Stimulated activated naive B cell treated with anti-CD40 and anti-IgM and Interleukin-4, amounts not matched to agents 10 μg/mL and 1 μg/mL and 100 μg/mL, for 72 hours (primary cell): ENCODE measurements around the gene MYL12A.

Experiments
- ATAC-seq, 2 donors: fragments of 150-1000 bp; cut with Tn5 transposase; replicated peaks; 2 replicates each; pipeline ENCODE4 v1.10.0; 2021; ENCODE audit warnings: moderate library complexity in 1 of 2
- DNase-seq: peaks from one replicate; pipeline ENCODE4 v3.0.0; 2021
- H3K27ac Mint-ChIP-seq: one replicate; pipeline ENCODE4 v1.8.0; 2022; ENCODE audit warnings: mild to moderate bottlenecking, mixed read lengths
- H3K27me3 Mint-ChIP-seq, 2 donors: one replicate each; pipeline ENCODE4 v1.8.0; 2022; ENCODE audit warnings: mixed read lengths in 2 of 2
- H3K36me3 Mint-ChIP-seq, 2 donors: one replicate each; pipeline ENCODE4 v1.8.0; 2022; ENCODE audit warnings: mixed read lengths in 2 of 2, mild to moderate bottlenecking in 1 of 2
- H3K4me1 Mint-ChIP-seq, 2 donors: one replicate each; pipeline ENCODE4 v1.8.0; 2022; ENCODE audit warnings: mixed read lengths in 2 of 2, mild to moderate bottlenecking in 1 of 2
- H3K4me3 Mint-ChIP-seq, 2 donors: one replicate each; pipeline ENCODE4 v1.8.0; 2022; ENCODE audit warnings: mild to moderate bottlenecking in 2 of 2, mixed read lengths in 2 of 2, moderate library complexity in 1 of 2
- H3K9me3 Mint-ChIP-seq, 2 donors: one replicate each; pipeline ENCODE4 v1.8.0; 2022; ENCODE audit warnings: mixed read lengths in 2 of 2, mild to moderate bottlenecking in 1 of 2

Gene MYL12A

DNA sequence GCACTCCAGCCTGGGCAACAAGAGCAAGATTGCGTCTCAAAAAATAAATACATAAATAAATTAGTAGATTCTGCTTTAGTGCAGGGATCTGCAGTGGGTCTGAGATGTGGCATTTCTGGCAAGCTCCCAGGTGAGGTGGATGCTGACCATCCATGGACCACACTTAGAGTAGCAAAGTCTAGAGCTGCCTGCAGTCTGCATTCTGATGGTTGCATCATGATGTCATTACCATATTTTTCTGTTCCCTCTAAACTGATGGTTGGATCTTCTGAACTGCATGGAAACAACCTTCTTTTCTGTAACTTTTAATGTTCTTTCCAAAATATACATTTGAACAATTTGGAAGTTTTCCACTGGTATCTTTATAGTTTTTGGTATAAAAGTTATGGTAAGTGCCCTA, 57.2 kb downstream of the MYL12A start:
- DNase-seq = no peak
- Mint-ChIP-seq H3K9me3 (no peaks in the 10 kb centered on the region), H3K4me3 (no peak overlapping the region), H3K36me3 (no peaks in the 10 kb centered on the region), H3K27me3 (peaks cover 11% of the 10 kb centered on the region in 2 donors), H3K27ac (no peak overlapping the region), H3K4me1 (no peaks in the 10 kb centered on the region)
- no peak for ATAC-seq

DNA sequence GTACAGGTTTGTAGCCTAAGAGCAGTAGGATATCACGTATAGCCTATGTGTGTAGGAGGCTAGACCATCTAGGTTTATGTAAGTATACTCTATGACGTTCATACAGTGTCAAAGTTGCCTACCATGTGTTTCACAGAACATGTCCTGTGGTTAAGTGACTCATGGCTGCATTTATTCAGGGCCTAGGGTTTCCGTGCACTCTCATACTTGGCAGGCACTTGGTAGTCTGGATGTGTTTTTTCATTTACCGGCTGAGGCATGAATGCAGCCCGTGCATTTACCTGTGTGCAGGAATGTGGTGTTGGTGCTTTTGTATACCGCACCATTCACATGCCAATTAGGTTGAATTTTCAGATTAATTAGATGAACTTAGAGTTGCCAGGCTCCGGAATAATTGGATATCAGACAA, 57.8 kb downstream of the MYL12A start:
- Mint-ChIP-seq H3K4me3 (no peak overlapping the region), H3K27ac (no peak overlapping the region), H3K36me3 (no peaks in the 10 kb centered on the region), H3K9me3 (no peaks in the 10 kb centered on the region), H3K4me1 (no peaks in the 10 kb centered on the region), H3K27me3 (peaks cover 7 to 11% of the 10 kb centered on the region in 2 donors)
- no peak for DNase-seq
- ATAC-seq = peak; percentile 77 to 87
